Calu3 (cell line): ENCODE results near the gene ADGRG4. TPM values are rescaled to one million over a fixed set of nuclear protein-coding genes. Genes with fewer than 3 reads are reported as not detected.

Experiments
- BruUV-seq: library from RNA; stranded (reverse); fragments of 400-500 nt; replicated peaks from 2 replicates; lab custom pipeline; 2021; lab: Mats Ljungman, UMichigan
- CTCF ChIA-PET: fragments of 300-600 bp; sonication (Branson Sonifier 250); formaldehyde crosslinking; loops from one replicate; lab custom pipeline; 2022; ENCODE audit warnings: antibody characterized with exemption; lab: Charles Lee
- DNase-seq: peaks from one replicate; pipeline ENCODE4 v3.0.0; 2022
- H3K27ac Mint-ChIP-seq: one replicate; pipeline ENCODE4 v1.8.0; 2022; ENCODE audit warnings: mixed read lengths; ENCODE audit not compliant: unreplicated experiment
- H3K27me3 Mint-ChIP-seq: one replicate; pipeline ENCODE4 v1.8.0; 2022; ENCODE audit warnings: mixed read lengths; ENCODE audit not compliant: unreplicated experiment
- H3K36me3 Mint-ChIP-seq: one replicate; pipeline ENCODE4 v1.8.0; 2022; ENCODE audit warnings: mild to moderate bottlenecking, moderate library complexity, mixed read lengths; ENCODE audit not compliant: insufficient read depth, unreplicated experiment
- H3K4me1 Mint-ChIP-seq: one replicate; pipeline ENCODE4 v1.8.0; 2022; ENCODE audit warnings: mild to moderate bottlenecking, low read depth, mixed read lengths; ENCODE audit not compliant: unreplicated experiment
- H3K4me3 Mint-ChIP-seq: one replicate; pipeline ENCODE4 v1.8.0; 2022; ENCODE audit warnings: mild to moderate bottlenecking, low read depth, moderate library complexity, mixed read lengths; ENCODE audit not compliant: unreplicated experiment
- H3K9me3 Mint-ChIP-seq: one replicate; pipeline ENCODE4 v1.8.0; 2022; ENCODE audit warnings: low read depth, mixed read lengths; ENCODE audit not compliant: unreplicated experiment
- CTCF ChIP-seq: fragments of 200-600 bp; IDR thresholded peaks from one replicate; pipeline ENCODE4 v1.8.0; 2022; ENCODE audit warnings: antibody characterized with exemption; ENCODE audit not compliant: unreplicated experiment
- intact Hi-C: fragments of 100-400 bp; cut with micrococcal nuclease; formaldehyde crosslinking; loops from one replicate; pipeline ENCODE4 v1.10.0; 2022; ENCODE audit not compliant: unreplicated experiment
- total RNA-seq: library from RNA; stranded (reverse); gene quantifications from 2 replicates; pipeline ENCODE4 v1.2.3, GENCODE V29; 2022

ADGRG4 gene
- total RNA-seq, 1 experiment from 2014 or later = not detected

- no TSS peak for BruUV-seq
- intact Hi-C loops = no loop called here
- TF ChIP-seq CTCF = no peak
- Mint-ChIP-seq H3K4me3 (no peak overlapping the region), H3K27ac (no peak overlapping the region), H3K36me3 (no peaks in the 10 kb centered on the region), H3K9me3 (no peaks in the 10 kb centered on the region), H3K27me3 (no peaks in the 10 kb centered on the region), H3K4me1 (no peaks in the 10 kb centered on the region)
- no peak for DNase-seq
- CTCF ChIA-PET = interaction anchor here (0.7 kb wide), 1 partner anchor 31 kb away, joined by 5 read pairs; no protein-coding TSS in a partner anchor
These were observed 151.9 kb downstream of the ADGRG4 start for GRCh38 chrX:136452614-136453013.

GRCh38 chrX:136453114-136453513 is 152.4 kb downstream of the ADGRG4 start:
- no peaks in the 10 kb centered on the region for H3K9me3 Mint-ChIP-seq
- CTCF ChIA-PET = interaction anchor here (0.7 kb wide), 1 partner anchor 31 kb away, joined by 5 read pairs; no protein-coding TSS in a partner anchor
- no peak for TF ChIP-seq CTCF
- H3K4me3 Mint-ChIP-seq = no peak overlapping the region
- H3K4me1 Mint-ChIP-seq = no peaks in the 10 kb centered on the region
- no peak overlapping the region for H3K27ac Mint-ChIP-seq
- H3K36me3 Mint-ChIP-seq = no peaks in the 10 kb centered on the region
- intact Hi-C loops = no loop called here
- DNase-seq = no peak
- H3K27me3 Mint-ChIP-seq = no peaks in the 10 kb centered on the region
- no TSS peak for BruUV-seq

DNA sequence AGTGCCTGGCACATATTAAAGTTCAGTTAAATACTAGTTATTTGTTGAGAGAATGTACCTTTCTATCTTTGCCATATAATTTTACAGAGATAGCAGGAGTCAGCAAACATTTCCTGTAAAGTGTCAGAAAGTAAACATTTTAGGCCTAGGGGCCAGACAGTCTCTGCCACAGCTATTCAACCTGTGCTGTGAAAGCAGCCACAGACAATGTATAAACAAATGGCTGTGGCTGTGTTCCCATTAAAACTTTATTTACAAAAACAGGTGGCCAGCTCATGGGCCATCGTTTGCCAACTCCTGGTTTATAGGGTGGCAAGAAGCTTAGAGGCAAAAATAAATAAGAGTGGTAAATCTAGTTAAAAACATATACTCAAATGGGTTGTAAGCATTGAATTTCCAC is 153.0 kb downstream of the ADGRG4 start:
- DNase-seq = no peak
- intact Hi-C loops = no loop called here
- CTCF ChIA-PET = no interaction called here
- Mint-ChIP-seq H3K4me3 (no peak overlapping the region), H3K27ac (no peak overlapping the region), H3K9me3 (no peaks in the 10 kb centered on the region), H3K36me3 (no peaks in the 10 kb centered on the region), H3K27me3 (no peaks in the 10 kb centered on the region), H3K4me1 (no peaks in the 10 kb centered on the region)
- no TSS peak for BruUV-seq
- no peak for TF ChIP-seq CTCF

DNA sequence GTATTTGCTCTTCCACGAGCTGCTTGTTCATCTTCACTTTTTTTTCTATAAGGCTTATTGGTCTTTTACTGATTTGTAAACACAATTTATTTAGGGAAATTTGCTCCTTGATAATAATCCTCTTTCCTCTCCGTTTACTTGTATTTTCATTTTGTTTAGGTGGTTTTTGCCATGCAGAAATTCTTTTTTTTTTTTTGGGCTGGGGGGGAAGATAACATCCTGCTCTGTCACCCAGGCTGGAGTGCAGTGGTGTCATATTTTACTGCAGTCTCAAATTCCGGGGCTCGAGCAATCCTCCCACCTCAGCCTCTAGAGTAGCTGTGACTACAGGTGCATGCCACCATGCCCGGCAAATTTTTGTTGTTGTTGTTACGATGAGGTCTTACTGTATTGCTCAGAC is 155.4 kb downstream of the ADGRG4 start:
- Mint-ChIP-seq H3K27me3 (no peaks in the 10 kb centered on the region), H3K4me3 (no peak overlapping the region), H3K27ac (no peak overlapping the region), H3K4me1 (no peaks in the 10 kb centered on the region), H3K9me3 (no peaks in the 10 kb centered on the region), H3K36me3 (no peaks in the 10 kb centered on the region)
- intact Hi-C loops = no loop called here
- BruUV-seq = no TSS peak
- TF ChIP-seq CTCF = no peak
- no peak for DNase-seq
- CTCF ChIA-PET = no interaction called here
